Trophoblast cell (in vitro differentiated cells and primary cell): ENCODE data around the gene ATG10.

ENCODE experiments used
- DNase-seq, 2 donors: peaks; one replicate each; pipeline ENCODE4 v3.0.0-alpha.2; 2016
- H2AFZ ChIP-seq: 2 replicates; pipeline ENCODE4 v1.6.1; 2013; ENCODE audit warnings: low read length, moderate library complexity, mild to moderate bottlenecking; ENCODE audit not compliant: insufficient read depth, poor library complexity
- H2AK5ac ChIP-seq: 2 replicates; pipeline ENCODE4 v1.6.1; 2013; ENCODE audit warnings: mild to moderate bottlenecking, low read length
- H2BK120ac ChIP-seq: 2 replicates; pipeline ENCODE4 v1.6.1; 2013; ENCODE audit warnings: low read length, mild to moderate bottlenecking, moderate library complexity; ENCODE audit not compliant: insufficient read depth, poor library complexity
- H2BK12ac ChIP-seq: 2 replicates; pipeline ENCODE4 v1.6.1; 2013; ENCODE audit warnings: mild to moderate bottlenecking, low read length, moderate library complexity
- H2BK5ac ChIP-seq: 2 replicates; pipeline ENCODE4 v1.6.1; 2013; ENCODE audit warnings: low read length, low read depth, moderate library complexity, mild to moderate bottlenecking; ENCODE audit not compliant: poor library complexity
- H3K14ac ChIP-seq: 2 replicates; pipeline ENCODE4 v1.6.1; 2013; ENCODE audit warnings: mild to moderate bottlenecking, low read length
- H3K18ac ChIP-seq: 2 replicates; pipeline ENCODE4 v1.6.1; 2013; ENCODE audit warnings: mild to moderate bottlenecking, low read length
- H3K23ac ChIP-seq: 2 replicates; pipeline ENCODE4 v1.6.1; 2013; ENCODE audit warnings: low read length
- H3K27ac ChIP-seq: 2 replicates; pipeline ENCODE4 v1.5.1; 2013; ENCODE audit warnings: low read depth, mild to moderate bottlenecking, inconsistent platforms, low read length, moderate library complexity
- H3K27me3 ChIP-seq: 2 replicates; pipeline ENCODE4 v1.6.1; 2013; ENCODE audit warnings: inconsistent platforms, mild to moderate bottlenecking, low read length, moderate library complexity; ENCODE audit not compliant: insufficient read depth
- H3K36me3 ChIP-seq, 2 experiments: 1 replicate in 1 of 2; 2 replicates in 1 of 2; pipeline ENCODE4 v1.6.1; 2013; ENCODE audit warnings: low read length in 2 of 2, mild to moderate bottlenecking in 2 of 2, moderate library complexity in 1 of 2; ENCODE audit not compliant: insufficient read depth in 2 of 2, control insufficient read depth in 1 of 2
- H3K4ac ChIP-seq: 2 replicates; pipeline ENCODE4 v1.6.1; 2013; ENCODE audit warnings: low read depth, mild to moderate bottlenecking, low read length, moderate library complexity
- H3K4me1 ChIP-seq, 2 experiments: 1 replicate in 1 of 2; 2 replicates in 1 of 2; pipeline ENCODE4 v1.6.1; 2013; ENCODE audit warnings: low read length in 2 of 2, mild to moderate bottlenecking in 2 of 2, moderate library complexity in 1 of 2; ENCODE audit not compliant: insufficient read depth in 2 of 2, control insufficient read depth in 1 of 2
- H3K4me2 ChIP-seq: 2 replicates; pipeline ENCODE4 v1.6.1; 2013; ENCODE audit warnings: inconsistent platforms, mild to moderate bottlenecking, low read length, moderate library complexity
- H3K4me3 ChIP-seq: 2 replicates; pipeline ENCODE4 v1.5.1; 2013; ENCODE audit warnings: mild to moderate bottlenecking, low read depth, low read length, inconsistent platforms
- H3K79me1 ChIP-seq: one replicate; pipeline ENCODE4 v1.6.1; 2013; ENCODE audit warnings: low read length
- H3K79me2 ChIP-seq: 2 replicates; pipeline ENCODE4 v1.6.1; 2013; ENCODE audit warnings: low read length, mild to moderate bottlenecking; ENCODE audit not compliant: control insufficient read depth, insufficient read depth, poor library complexity
- H3K9ac ChIP-seq: 2 replicates; pipeline ENCODE4 v1.6.1; 2013; ENCODE audit warnings: mild to moderate bottlenecking, low read length
- H3K9me3 ChIP-seq: 2 replicates; pipeline ENCODE4 v1.6.1; 2013; ENCODE audit warnings: low read depth, mild to moderate bottlenecking, control low read depth, inconsistent platforms, low read length; ENCODE audit not compliant: insufficient read depth
- H4K12ac ChIP-seq: 2 replicates; pipeline ENCODE4 v1.6.1; 2013; ENCODE audit warnings: low read depth, mild to moderate bottlenecking, low read length, moderate library complexity
- H4K8ac ChIP-seq: 2 replicates; pipeline ENCODE4 v1.6.1; 2013; ENCODE audit warnings: low read depth, mild to moderate bottlenecking, low read length, moderate library complexity
- H4K91ac ChIP-seq: one replicate; pipeline ENCODE4 v1.6.1; 2013; ENCODE audit warnings: low read depth, mild to moderate bottlenecking, low read length, moderate library complexity
- WGBS: extraction: QIAGEN DNeasy Blood & Tissue Kit; methylation state at CpG from one replicate; pipeline ENCODE4 v1.1.7; 2013; ENCODE audit warnings: missing lambda C conversion rate; ENCODE audit not compliant: insufficient read length, insufficient coverage; ENCODE audit errors: extremely low coverage; 5-methylcytosine and 5-hydroxymethylcytosine counted together

Gene ATG10

GRCh38 chr5:82252744-82253143, 280.9 kb downstream of the ATG10 start:
- no peak overlapping the region for H2BK12ac ChIP-seq
- H3K4me3 ChIP-seq, result no peak overlapping the region
- H4K91ac ChIP-seq, result no peak overlapping the region
- H3K79me1 ChIP-seq, result no peaks in the 10 kb centered on the region
- H3K9ac ChIP-seq, result no peak overlapping the region
- H3K27me3 ChIP-seq, result no peaks in the 10 kb centered on the region
- no peak overlapping the region for H3K4ac ChIP-seq
- no peak for DNase-seq
- no peak overlapping the region for H3K14ac ChIP-seq
- no peak overlapping the region for H2AK5ac ChIP-seq
- H3K36me3 ChIP-seq, result no peaks in the 10 kb centered on the region
- no peak overlapping the region for H3K18ac ChIP-seq
- no peak overlapping the region for H3K23ac ChIP-seq
- no peak overlapping the region for H2AFZ ChIP-seq
- H4K12ac ChIP-seq, result no peak overlapping the region
- H3K27ac ChIP-seq, result no peak overlapping the region
- no peaks in the 10 kb centered on the region for H3K4me1 ChIP-seq
- H3K4me2 ChIP-seq, result no peak overlapping the region
- H3K9me3 ChIP-seq, result no peaks in the 10 kb centered on the region
- H2BK5ac ChIP-seq, result no peak overlapping the region
- H3K79me2 ChIP-seq, result no peaks in the 10 kb centered on the region
- H2BK120ac ChIP-seq, result no peak overlapping the region
- no peak overlapping the region for H4K8ac ChIP-seq

- no peak for DNase-seq
- H3K23ac ChIP-seq, result no peak overlapping the region
Observed at GRCh38 chr5:82255844-82256243, 284.0 kb downstream of the ATG10 start.

GRCh38 chr5:82257247-82257646, 285.4 kb downstream of the ATG10 start:
- Histone ChIP-seq H2BK5ac (no peak overlapping the region), H2AFZ (no peak overlapping the region), H3K14ac (no peak overlapping the region), H3K36me3 (no peaks in the 10 kb centered on the region), H3K4me2 (no peak overlapping the region), H3K18ac (no peak overlapping the region), H3K27me3 (no peaks in the 10 kb centered on the region), H3K9ac (no peak overlapping the region), H3K27ac (no peak overlapping the region), H3K23ac (no peak overlapping the region), H3K4me1 (no peaks in the 10 kb centered on the region), H3K79me1 (no peaks in the 10 kb centered on the region), H3K9me3 (no peaks in the 10 kb centered on the region), H3K4ac (no peak overlapping the region), H2BK12ac (no peak overlapping the region), H3K4me3 (no peak overlapping the region), H4K91ac (no peak overlapping the region), H4K12ac (no peak overlapping the region), H2BK120ac (no peak overlapping the region), H2AK5ac (no peak overlapping the region), H4K8ac (no peak overlapping the region), H3K79me2 (no peaks in the 10 kb centered on the region)
- no peak for DNase-seq
- WGBS, result no CpG with 5 or more reads among the region's 2 CpGs

More at GRCh38 chr5:82255844-82256243, 284.0 kb downstream of the ATG10 start:
- H3K36me3 ChIP-seq, result no peaks in the 10 kb centered on the region
- H3K9ac ChIP-seq, result no peak overlapping the region
- no peak overlapping the region for H3K4me3 ChIP-seq
- no peak overlapping the region for H2AFZ ChIP-seq
- no peaks in the 10 kb centered on the region for H3K79me2 ChIP-seq
- no peak overlapping the region for H2BK12ac ChIP-seq
- no peaks in the 10 kb centered on the region for H3K79me1 ChIP-seq
- H3K4me1 ChIP-seq, result no peaks in the 10 kb centered on the region
- H3K27ac ChIP-seq, result no peak overlapping the region
- H4K12ac ChIP-seq, result no peak overlapping the region
- H2AK5ac ChIP-seq, result no peak overlapping the region
- WGBS, result no CpG with 5 or more reads among the region's 1 CpG
- no peak overlapping the region for H3K4me2 ChIP-seq
- H4K91ac ChIP-seq, result no peak overlapping the region
- H3K27me3 ChIP-seq, result no peaks in the 10 kb centered on the region
- H2BK120ac ChIP-seq, result no peak overlapping the region
- H3K9me3 ChIP-seq, result no peaks in the 10 kb centered on the region
- no peak overlapping the region for H3K14ac ChIP-seq
- no peak overlapping the region for H4K8ac ChIP-seq
- H3K18ac ChIP-seq, result no peak overlapping the region
- H3K4ac ChIP-seq, result no peak overlapping the region
- H2BK5ac ChIP-seq, result no peak overlapping the region

GRCh38 chr5:82257729-82258128, 285.9 kb downstream of the ATG10 start:
- Histone ChIP-seq H3K79me2 (no peaks in the 10 kb centered on the region), H3K36me3 (no peaks in the 10 kb centered on the region), H2AFZ (no peak overlapping the region), H2BK12ac (no peak overlapping the region), H3K14ac (no peak overlapping the region), H3K9me3 (no peaks in the 10 kb centered on the region), H3K4ac (no peak overlapping the region), H3K27me3 (no peaks in the 10 kb centered on the region), H3K4me2 (no peak overlapping the region), H3K9ac (no peak overlapping the region), H4K12ac (no peak overlapping the region), H3K4me1 (no peaks in the 10 kb centered on the region), H3K4me3 (no peak overlapping the region), H2BK120ac (no peak overlapping the region), H4K91ac (no peak overlapping the region), H3K18ac (no peak overlapping the region), H2BK5ac (no peak overlapping the region), H3K79me1 (no peaks in the 10 kb centered on the region), H3K27ac (no peak overlapping the region), H3K23ac (no peak overlapping the region), H2AK5ac (no peak overlapping the region), H4K8ac (no peak overlapping the region)
- DNase-seq, result no peak
- no CpG with 5 or more reads among the region's 3 CpGs for WGBS
